IPS-18c (cell line): ENCODE data around the gene SSR3.
A peak's percentile ranks its signal among the peaks of the same experiment; 100 is the strongest.
"Not testable (repeated sequence)": the region's sequence is repeated elsewhere in the genome, so short reads cannot be mapped to it uniquely, and the experiment has no call there.

ENCODE experiments used
- H3K4me3 ChIP-seq: 2 replicates; pipeline ENCODE4 v1.7.0; 2013; ENCODE audit warnings: low read depth, mild to moderate bottlenecking, low read length, moderate library complexity; ENCODE audit not compliant: insufficient read depth
- H3K9me3 ChIP-seq: one replicate; pipeline ENCODE4 v1.6.1; 2013; ENCODE audit warnings: mild to moderate bottlenecking, low read length, moderate library complexity; ENCODE audit not compliant: control insufficient read depth, insufficient read depth

SSR3 gene

DNA sequence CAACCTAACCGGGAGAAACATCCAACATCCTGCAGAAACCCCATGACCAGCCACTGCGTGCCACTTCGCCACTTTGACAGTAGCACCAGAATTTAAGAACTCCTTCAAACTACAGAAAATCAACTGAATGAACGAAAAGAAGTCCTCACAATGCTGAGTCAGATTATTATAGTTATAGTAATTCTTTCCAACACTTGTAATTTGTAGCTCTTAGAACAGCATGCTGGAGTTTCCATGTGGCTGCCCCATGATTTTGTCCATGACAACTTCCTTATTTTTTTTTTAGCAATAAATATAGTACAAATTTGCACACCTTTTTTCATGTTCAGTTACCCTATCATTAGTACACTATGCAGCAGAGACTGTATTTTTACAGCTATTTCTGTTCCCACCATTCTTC is 26.1 kb upstream of the SSR3 start:
- no peak overlapping the region for H3K4me3 ChIP-seq

DNA sequence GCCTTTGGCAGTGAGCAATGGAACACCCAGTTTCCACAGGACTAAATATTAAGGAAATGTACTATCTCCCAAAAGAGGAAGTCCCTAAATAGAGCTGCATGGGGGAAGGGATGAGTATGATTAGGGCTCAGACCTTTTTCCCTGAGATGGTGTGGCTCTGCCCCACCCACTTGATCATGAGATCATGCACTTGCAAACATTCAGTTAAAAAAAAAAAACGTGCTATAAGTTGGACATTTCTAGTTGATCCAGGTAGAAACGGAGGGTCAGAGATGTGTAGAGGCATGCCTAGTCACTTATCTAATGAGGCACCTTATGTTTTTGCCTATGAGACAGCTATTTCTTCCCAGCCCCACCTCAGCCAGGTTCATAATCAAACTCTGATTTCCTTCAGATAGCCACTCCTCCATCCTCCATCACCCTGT is 24.5 kb upstream of the SSR3 start:
- H3K4me3 ChIP-seq: no peak overlapping the region
- H3K9me3 ChIP-seq: no peaks in the 10 kb centered on the region

More for the DNA sequence above, 26.1 kb upstream of the SSR3 start:
- no peaks in the 10 kb centered on the region for H3K9me3 ChIP-seq

DNA sequence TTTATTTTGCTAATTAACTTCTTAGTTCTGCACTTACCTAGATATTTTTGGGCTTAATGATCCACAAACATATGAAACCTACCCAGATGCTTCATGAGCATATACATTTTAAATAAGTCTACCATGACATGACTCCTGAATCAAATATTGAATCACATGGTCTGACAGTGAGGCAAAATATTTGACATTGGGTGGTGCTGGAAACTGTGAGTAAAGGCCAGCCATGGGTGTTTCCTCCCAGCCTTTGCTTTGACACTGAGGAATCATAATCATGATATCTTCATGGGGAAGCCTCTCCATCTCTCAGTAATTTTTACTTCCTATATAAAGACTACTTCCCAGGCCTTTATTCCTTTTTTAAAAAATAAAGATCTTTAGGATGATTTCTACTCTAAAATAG is 22.8 kb upstream of the SSR3 start:
- no peak overlapping the region for H3K4me3 ChIP-seq
- H3K9me3 ChIP-seq: no peaks in the 10 kb centered on the region

DNA sequence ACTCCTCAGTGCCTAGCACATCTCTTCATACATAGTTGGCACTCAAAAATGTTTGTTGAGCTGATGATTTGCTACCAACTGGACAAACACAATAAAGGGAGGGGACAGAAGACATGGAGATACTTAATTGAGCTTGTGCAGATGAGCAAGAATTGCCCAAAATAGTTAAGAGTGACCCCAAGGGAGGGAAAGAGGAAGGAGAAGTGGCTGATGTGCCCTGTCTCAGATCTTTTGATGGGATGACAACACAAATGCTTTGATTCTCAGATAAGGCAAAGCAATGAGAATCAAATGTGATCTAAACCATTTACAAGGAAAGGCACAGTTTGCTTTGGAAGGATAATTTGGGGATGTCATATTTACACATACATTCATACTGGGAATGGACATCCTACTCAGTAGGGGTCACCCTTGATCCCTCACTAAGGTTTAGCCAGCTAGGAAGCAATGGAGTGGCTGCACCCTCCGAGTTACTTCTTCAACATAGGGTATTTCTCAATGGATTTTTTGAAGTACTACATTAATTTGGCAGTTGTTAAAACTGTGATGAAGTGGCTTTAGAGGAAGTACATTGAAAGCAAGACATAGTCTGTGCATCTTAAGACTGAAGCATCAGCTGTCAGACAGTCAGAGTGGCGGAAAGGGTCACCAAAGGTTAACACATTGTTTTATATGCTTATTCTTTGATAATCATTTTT is 21.9 kb upstream of the SSR3 start:
- H3K9me3 ChIP-seq: no peaks in the 10 kb centered on the region
- H3K4me3 ChIP-seq: no peak overlapping the region

DNA sequence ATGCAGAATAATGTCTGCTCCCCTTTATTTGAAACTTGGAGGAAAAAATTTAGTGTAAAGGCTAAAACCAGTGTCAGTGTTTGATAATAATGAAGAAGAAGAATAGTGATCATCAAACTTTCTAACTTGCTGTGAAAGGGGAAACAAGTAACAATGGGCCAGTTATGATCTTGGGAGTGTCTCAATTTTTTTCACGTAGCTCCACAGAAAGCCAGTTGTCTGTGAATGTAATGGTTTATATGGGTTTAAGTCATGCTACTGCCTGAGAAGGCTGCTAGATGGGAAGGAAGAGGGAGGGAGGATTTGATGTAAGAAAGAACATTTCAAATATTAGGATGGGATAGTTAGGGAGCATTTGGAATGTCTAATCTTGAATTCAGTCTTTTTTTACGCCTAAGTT is 21.1 kb upstream of the SSR3 start:
- Histone ChIP-seq H3K4me3 (no peak overlapping the region), H3K9me3 (no peaks in the 10 kb centered on the region)

DNA sequence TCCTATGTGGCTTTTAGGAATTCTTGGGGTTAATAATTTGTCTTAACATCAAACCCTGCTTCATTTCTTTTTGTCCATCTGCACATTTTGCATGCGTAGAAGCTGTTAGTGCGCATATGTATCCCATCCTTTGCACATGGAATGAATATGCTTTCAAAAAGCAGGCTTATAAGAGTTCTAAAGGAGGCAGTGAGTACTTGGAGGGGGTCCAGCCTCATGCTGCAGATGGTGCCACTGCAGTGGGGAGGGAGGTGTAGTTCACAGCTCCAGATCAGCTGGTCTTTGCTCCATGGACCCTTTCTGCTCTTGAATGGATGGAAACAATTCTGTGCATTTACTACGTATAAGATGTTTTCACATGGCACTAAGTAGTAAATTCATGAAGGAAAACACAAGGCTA is 20.7 kb upstream of the SSR3 start:
- H3K4me3 ChIP-seq: no peak overlapping the region
- H3K9me3 ChIP-seq: no peaks in the 10 kb centered on the region

DNA sequence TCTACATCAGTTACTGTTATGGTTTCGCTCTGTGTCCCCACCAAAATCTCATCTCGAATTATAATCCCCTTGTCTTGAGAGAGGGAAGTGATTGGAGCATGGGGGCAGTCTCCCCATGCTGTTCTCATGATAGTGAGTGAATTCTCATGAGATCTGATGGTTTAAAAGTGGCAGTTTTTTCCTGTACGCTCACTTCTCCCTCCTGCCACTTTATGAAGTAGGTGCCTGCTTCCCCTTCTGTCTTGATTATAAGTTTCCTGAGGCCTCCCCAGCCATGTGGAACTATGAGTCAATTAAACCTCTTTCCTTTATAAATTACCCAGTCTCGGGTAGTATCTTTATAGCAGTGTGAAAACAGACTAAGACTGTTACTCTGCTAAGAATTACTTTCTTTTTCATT is 15.0 kb upstream of the SSR3 start:
- not testable (repeated sequence) for H3K9me3 ChIP-seq, H3K4me3 ChIP-seq

DNA sequence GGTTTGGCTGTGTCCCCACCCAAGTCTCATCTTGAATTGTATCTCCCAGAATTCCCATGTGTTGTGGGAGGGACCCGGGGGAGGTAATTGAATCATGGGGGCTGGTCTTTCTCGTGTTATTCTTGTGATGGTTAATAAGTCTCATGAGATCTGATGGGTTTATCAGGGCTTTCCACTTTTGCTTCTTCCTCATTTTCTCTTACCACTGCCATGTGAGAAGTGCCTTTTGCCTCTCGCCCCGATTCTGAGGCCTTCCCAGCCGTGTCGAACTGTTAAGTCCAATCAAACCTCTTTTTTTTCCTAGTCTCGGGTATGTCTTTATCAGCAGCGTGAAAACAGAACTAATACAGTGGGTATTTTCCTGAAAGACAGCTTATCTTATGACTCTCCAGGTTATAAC is 14.1 kb upstream of the SSR3 start:
- H3K4me3 ChIP-seq: not testable (repeated sequence)

DNA sequence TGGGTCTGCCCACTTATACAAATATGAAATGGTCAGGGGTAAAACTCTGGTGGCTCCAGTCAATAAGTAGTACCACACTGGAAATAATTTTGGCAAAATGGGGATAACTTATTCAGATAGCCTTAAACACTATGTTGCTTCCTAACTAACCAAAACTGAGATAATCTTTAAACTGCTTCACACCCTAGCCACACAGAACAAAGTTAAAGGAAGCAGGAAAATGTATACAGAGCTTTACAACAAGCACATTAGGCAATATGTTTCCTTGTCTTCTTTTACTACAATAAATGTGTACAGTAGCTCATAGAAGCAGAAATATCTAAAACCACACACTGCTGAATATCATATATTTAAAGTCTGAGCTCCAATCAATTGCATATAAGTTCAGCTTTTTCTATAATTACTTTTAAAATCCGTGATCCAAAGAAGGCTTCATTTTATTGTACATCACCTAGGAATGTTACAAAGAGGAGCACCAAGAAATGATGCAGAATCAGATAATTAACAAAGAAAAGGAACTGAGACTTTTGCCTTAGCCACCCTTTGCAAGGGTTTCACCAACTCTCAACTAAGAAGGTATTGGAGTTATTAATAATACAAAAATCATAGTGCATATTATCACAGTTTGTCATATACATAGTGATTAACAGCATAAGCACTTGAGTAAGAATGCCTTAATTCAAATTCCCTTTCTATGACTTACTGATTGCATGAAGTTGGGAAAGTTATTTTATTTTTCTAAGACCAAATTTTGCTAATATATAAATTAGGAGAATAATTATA is 9.2 kb upstream of the SSR3 start:
- H3K9me3 ChIP-seq: no peaks in the 10 kb centered on the region

More for the DNA sequence above, 14.1 kb upstream of the SSR3 start:
- not testable (repeated sequence) for H3K9me3 ChIP-seq

DNA sequence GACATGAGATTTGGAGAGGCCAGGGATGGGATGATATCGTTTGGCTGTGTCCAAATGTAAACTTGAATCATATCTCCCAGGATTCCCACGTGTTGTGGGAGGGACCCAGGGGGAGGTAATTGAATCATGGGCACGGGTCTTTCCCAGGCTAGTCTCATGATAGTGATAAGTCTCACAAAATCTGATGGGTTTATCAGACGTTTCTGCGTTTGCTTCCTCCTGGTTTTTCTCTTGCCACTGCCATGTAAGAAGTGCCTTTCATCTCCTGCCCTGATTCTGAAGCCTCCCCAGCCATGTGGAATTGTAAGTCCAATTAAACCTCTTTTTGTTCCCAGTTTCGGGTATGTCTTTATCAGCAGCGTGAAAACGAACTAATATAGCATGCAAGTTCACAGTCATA is 7.6 kb upstream of the SSR3 start:
- not testable (repeated sequence) for H3K4me3 ChIP-seq, H3K9me3 ChIP-seq

More for the DNA sequence above, 9.2 kb upstream of the SSR3 start:
- H3K4me3 ChIP-seq: no peak overlapping the region

DNA sequence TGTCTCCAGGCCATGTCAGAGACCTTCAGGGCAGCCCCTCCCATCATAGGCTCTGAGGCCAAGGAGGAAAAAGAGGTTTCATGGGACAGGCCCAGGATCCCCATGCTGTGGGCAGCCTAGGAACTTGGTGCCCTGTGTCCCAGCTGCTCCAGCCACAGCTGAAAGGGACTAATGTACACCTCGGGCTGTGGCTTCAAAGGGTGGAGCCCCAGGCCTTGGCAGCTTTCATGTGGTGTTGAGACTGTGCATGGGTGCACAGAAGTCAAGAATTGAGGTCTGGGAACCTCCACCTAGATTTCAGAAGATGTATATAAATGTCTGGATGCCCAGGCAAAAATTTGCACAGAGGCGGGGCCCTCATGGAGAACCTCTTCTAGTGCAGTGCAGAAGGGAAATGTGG is 6.6 kb upstream of the SSR3 start:
- Histone ChIP-seq H3K4me3 (no peak overlapping the region), H3K9me3 (no peaks in the 10 kb centered on the region)

DNA sequence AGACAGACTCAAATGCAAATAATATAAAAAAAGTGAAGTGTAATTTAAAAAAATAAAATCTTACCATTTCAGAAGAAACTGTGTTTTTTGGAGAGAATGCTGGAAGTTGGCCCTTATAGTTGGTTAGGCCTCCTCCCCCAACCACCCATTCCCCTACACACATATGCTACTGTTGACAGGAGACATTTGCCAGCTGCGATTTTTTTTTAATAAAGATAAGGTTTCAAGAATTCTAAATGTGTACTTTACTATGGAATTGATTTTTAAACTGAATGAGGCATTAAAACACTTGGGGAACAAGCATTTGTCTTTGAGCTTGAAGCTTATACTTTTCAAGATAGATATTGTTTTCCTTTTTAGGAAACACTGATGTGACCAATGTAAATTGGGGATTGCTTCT is 4.4 kb upstream of the SSR3 start:
- Histone ChIP-seq H3K9me3 (no peaks in the 10 kb centered on the region), H3K4me3 (no peak overlapping the region)

DNA sequence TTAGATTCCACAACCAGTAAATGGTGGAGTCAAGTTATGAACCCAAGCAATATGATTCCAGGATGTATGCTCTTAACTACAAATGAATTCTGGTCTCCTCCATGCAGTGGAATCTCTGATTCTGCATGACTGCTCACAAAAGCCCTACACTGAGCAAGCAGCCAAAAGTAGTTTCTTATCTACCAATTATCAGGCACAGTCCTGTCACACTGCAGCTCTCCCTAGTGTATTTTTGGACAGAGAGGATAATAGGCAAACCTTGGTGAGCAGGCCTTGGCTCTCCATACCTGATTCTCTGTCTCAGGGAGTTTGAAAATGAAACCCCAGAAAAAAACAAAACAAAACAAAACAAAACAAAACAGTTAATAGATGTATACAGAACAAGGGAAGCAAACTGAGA is 3.5 kb upstream of the SSR3 start:
- Histone ChIP-seq H3K9me3 (no peaks in the 10 kb centered on the region), H3K4me3 (no peak overlapping the region)

DNA sequence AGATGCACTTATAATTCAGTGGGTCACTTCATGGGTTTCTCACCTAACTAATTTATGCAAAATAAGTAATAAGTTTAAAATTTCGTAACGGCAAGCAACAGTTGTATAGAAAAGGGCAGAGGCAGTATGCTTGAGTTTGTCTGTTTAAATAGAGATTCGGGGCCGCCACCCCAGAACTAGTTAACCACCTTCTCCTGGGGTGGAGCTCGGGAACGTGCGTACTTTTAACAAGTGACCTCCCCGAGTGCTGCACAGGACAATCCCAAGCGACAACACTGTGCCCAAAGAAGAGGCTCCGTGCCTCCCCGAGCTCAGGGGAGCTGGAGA is 439 bp downstream of the SSR3 start:
- H3K4me3 ChIP-seq: peak overlapping the region; percentile 96
- H3K9me3 ChIP-seq: no peaks in the 10 kb centered on the region

DNA sequence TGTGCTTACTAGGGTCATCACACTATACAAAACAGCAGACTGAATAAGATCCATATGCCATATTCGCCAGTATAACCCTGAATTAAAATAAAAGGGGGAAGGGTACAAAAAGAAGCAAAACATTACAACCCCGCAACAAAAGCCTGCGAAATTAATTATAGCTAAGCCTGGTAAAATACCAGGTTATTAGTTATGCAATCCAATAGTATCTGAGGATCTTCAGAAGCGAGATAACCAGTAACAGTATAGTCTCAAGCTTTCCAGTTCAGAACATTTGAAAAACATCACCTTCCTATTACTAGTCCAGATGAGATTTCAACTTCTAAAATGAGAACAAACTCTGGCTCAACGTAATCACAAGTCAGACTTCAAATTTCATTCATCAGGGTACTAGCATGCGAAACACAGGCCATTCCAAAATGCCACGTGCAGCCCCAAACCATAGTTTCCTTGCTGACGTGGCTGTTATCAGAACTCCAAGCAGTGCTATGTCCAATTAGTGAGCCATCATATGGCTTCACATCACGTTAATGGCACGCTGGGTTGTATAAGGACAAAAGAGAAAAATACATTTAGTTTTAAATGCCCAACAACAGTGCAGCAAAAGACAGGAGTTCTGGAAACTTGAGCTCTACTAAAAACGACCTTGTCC is 1.1 kb downstream of the SSR3 start:
- H3K4me3 ChIP-seq: peak overlapping the region; percentile 96
- no peaks in the 10 kb centered on the region for H3K9me3 ChIP-seq

DNA sequence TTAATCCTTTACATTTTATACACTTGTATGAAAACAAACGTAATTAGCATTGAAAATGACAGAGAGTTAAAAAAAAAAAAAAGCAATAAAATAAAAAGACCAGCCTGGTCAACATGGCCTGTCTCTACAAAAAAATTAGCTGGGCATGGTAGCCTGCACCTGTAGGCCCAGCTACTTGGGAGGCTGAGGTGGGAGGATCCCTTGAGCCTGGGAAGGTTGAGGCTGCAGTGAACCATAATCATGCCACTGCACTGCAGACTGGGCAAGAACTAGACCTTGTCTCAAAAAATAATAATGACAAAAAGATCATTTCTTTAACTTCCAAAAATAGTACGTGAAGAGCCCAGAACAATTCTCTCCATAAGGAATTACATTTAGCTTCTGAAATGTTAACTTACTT is 1.9 kb downstream of the SSR3 start:
- Histone ChIP-seq H3K9me3 (no peaks in the 10 kb centered on the region), H3K4me3 (no peak overlapping the region)

DNA sequence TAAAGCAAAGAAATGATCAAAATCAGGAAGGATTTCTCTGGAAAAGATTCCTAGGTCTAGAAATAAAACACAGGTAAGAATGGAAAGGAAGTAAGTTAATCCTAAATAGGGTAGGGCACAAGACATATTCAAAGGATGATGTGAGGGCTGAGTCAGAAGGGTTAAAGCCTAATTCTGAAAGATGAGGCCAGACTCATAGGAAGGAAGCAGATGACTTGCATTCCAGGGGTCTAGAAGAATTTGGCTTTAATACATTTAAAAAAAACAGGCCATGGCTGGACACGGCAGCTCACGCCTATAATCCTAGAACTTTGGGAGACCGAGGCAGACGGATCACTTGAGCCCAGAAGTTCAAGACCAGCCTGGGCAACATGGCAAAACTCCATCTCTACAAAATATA is 3.2 kb downstream of the SSR3 start:
- Histone ChIP-seq H3K4me3 (no peak overlapping the region), H3K9me3 (no peaks in the 10 kb centered on the region)

DNA sequence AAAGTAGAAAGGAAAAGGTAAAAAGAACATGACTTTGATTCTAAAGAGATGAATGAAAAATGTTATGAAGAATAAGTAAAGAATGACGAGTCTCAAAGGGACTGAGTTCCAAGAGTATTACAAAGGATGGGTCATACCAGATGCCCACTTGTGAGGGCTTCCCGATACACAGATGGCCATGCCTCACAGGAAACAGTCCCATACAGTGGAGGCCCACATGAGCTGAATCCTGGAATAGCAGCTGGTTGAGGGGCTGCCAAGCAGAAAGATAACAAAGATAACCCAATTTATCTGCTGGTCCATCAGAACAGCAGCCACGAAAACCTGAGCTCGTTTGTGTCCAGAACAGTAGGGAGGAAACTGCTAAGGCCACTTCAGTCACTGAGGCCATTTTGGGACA is 3.7 kb downstream of the SSR3 start:
- Histone ChIP-seq H3K4me3 (no peak overlapping the region), H3K9me3 (no peaks in the 10 kb centered on the region)
